ENCODE results near the gene TKFC.

DNA sequence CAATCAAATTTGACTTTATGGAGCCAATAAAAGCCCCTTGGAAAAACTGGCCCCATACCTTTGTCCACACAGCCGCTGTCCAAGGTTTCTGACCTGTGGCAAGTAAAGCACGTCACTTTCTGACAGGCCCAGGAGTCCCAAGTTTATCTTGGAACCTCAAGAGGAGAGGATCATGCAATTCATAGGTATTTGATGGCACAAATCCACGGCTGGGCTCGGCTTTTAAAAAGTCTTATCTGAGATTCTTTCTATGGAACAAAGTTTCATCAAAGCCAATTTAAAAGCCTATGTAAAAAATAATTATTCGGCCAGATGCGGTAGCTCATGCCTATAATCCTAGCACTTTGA lies 42.7 kb downstream of the TKFC start:
- TF ChIP-seq, protein P1, sequence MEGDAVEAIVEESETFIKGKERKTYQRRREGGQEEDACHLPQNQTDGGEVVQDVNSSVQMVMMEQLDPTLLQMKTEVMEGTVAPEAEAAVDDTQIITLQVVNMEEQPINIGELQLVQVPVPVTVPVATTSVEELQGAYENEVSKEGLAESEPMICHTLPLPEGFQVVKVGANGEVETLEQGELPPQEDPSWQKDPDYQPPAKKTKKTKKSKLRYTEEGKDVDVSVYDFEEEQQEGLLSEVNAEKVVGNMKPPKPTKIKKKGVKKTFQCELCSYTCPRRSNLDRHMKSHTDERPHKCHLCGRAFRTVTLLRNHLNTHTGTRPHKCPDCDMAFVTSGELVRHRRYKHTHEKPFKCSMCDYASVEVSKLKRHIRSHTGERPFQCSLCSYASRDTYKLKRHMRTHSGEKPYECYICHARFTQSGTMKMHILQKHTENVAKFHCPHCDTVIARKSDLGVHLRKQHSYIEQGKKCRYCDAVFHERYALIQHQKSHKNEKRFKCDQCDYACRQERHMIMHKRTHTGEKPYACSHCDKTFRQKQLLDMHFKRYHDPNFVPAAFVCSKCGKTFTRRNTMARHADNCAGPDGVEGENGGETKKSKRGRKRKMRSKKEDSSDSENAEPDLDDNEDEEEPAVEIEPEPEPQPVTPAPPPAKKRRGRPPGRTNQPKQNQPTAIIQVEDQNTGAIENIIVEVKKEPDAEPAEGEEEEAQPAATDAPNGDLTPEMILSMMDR (conservative IDR thresholded peaks at IDR 0.05): no peak
- TF ChIP-seq ZFX (IDR thresholded peaks at IDR 0.05): no peak
